Upper lobe of left lung (tissue), 4 donors: ENCODE measurements around the gene BIN2.

Experiments used
- EP300 ChIP-seq, 4 donors: sonication (generic); formaldehyde crosslinking; IDR thresholded peaks; one replicate each; pipeline ENCODE4 v1.5.1; 2017; ENCODE audit warnings: antibody characterized with exemption in 4 of 4, control low read depth in 2 of 4
- TF ChIP-seq, protein P1 (sequence below), 6 experiments: fragments of 450-650 bp in 4 of 6; fragments of 200-600 bp in 2 of 6; sonication (generic) in 2 of 6; IDR thresholded peaks; one replicate each; pipeline ENCODE4 v1.5.1; 2016 to 2019; ENCODE audit warnings: antibody characterized with exemption in 6 of 6

DNA sequence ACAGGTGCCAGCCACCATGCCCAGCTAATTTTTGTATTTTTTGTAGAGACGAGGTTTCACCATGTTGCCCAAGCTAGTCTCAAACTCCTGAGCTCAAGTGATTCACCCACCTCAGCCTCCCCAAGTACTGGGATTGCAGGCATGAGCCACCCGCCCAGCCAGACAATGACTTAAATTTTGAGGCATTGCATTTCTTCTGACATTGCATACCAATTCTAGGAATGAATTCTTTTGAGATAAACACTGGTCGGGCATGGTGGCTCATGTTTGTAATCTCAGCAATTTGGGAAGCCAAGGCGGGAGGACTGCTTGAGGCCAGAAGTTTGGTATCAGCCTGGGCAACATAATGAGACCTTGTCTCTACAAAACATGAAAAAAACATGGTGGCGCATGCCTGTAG is 25.1 kb upstream of the BIN2 start:
- TF ChIP-seq, protein P1, sequence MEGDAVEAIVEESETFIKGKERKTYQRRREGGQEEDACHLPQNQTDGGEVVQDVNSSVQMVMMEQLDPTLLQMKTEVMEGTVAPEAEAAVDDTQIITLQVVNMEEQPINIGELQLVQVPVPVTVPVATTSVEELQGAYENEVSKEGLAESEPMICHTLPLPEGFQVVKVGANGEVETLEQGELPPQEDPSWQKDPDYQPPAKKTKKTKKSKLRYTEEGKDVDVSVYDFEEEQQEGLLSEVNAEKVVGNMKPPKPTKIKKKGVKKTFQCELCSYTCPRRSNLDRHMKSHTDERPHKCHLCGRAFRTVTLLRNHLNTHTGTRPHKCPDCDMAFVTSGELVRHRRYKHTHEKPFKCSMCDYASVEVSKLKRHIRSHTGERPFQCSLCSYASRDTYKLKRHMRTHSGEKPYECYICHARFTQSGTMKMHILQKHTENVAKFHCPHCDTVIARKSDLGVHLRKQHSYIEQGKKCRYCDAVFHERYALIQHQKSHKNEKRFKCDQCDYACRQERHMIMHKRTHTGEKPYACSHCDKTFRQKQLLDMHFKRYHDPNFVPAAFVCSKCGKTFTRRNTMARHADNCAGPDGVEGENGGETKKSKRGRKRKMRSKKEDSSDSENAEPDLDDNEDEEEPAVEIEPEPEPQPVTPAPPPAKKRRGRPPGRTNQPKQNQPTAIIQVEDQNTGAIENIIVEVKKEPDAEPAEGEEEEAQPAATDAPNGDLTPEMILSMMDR (IDR thresholded peaks at IDR 0.05): no peak
- no peak for TF ChIP-seq EP300 (IDR thresholded peaks at IDR 0.05)
